Measurements from ENCODE around the gene EBF3.

Gene EBF3

DNA sequence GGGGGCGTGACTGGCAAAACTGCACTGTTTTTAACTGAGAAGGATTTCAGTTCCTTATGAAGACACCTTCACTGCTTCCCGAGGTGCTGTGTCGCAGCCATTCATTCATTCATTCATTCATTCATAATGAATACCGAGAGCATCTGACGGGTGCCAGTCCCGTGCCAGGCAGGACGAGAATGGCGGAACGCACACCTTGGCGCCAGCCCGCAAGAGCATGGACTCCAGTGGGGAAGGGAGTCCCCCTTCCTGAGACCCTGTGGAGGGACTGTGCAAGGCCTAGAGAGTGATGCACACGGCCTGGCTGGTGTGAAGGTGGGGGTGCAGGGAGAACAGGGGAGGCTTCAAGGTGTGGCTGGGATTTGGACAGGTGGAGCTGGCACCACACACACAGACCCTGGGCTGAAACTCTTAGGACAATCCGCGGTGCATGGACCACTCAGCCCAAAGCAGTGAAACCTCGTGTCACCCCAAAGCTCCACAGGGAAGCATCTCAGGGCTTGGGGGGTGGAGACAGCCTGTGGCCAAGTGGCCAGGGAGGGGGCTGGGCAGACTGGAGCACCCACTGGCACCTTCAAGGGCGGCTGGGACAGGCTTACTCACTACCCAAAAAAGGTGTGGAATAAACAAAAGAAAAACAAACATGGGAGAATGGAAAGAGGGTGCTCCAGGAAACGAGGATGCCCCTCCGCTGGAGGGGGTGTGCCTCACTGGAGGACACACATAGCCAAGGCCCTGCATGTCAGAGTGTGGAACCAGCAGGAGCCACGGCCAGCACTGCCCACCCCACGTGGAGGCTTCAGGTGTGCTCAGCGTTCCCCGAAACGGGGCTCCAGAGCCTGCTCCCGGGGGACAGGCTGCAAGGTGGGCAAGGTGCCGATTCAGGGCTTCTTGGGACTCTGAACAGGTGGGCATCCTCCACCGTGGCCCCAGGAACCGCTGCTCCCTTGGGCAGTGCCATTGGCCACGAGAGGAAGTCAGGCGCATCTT lies 37.7 kb downstream of the EBF3 start:
- H3K4me2 ChIP-seq (ENCODE audit: insufficient read depth, low read length) = no peak overlapping the region
- H4K20me1 ChIP-seq (ENCODE audit: insufficient read depth, low read length) = no peaks in the 10 kb centered on the region
- no peak overlapping the region for H3K4me3 ChIP-seq (ENCODE audit: low read depth in 1 of 2, low read length in 2 of 2)
- no peak overlapping the region for H3K9ac ChIP-seq (ENCODE audit: low read depth, low read length)
- no peak overlapping the region for H3K27ac ChIP-seq (ENCODE audit: low read length)
- no peaks in the 10 kb centered on the region for H3K27me3 ChIP-seq (ENCODE audit: insufficient read depth, low read length, poor library complexity)
- no peak for TF ChIP-seq EZH2 (IDR thresholded peaks at IDR 0.05; ENCODE audit: borderline replicate concordance, low read depth, low read length, severe bottlenecking)
- TF ChIP-seq, protein P1, sequence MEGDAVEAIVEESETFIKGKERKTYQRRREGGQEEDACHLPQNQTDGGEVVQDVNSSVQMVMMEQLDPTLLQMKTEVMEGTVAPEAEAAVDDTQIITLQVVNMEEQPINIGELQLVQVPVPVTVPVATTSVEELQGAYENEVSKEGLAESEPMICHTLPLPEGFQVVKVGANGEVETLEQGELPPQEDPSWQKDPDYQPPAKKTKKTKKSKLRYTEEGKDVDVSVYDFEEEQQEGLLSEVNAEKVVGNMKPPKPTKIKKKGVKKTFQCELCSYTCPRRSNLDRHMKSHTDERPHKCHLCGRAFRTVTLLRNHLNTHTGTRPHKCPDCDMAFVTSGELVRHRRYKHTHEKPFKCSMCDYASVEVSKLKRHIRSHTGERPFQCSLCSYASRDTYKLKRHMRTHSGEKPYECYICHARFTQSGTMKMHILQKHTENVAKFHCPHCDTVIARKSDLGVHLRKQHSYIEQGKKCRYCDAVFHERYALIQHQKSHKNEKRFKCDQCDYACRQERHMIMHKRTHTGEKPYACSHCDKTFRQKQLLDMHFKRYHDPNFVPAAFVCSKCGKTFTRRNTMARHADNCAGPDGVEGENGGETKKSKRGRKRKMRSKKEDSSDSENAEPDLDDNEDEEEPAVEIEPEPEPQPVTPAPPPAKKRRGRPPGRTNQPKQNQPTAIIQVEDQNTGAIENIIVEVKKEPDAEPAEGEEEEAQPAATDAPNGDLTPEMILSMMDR (IDR thresholded peaks at IDR 0.05; ENCODE audit: borderline replicate concordance, extremely low read depth, low read length, poor library complexity, severe bottlenecking) = no peak
- no peaks in the 10 kb centered on the region for H3K4me1 ChIP-seq (ENCODE audit: insufficient read depth, low read length)
- no peaks in the 10 kb centered on the region for H3K9me3 ChIP-seq (ENCODE audit: insufficient read depth, low read length, severe bottlenecking)
- no peaks in the 10 kb centered on the region for H3K36me3 ChIP-seq (ENCODE audit: insufficient read depth, low read length)
- H2AFZ ChIP-seq (ENCODE audit: low read depth, low read length) = no peak overlapping the region
- no peak for DNase-seq
- H3K79me2 ChIP-seq (ENCODE audit: insufficient read depth, low read length) = no peaks in the 10 kb centered on the region
- no peak for ATAC-seq (ENCODE audit: insufficient read depth, low read depth)

DNA sequence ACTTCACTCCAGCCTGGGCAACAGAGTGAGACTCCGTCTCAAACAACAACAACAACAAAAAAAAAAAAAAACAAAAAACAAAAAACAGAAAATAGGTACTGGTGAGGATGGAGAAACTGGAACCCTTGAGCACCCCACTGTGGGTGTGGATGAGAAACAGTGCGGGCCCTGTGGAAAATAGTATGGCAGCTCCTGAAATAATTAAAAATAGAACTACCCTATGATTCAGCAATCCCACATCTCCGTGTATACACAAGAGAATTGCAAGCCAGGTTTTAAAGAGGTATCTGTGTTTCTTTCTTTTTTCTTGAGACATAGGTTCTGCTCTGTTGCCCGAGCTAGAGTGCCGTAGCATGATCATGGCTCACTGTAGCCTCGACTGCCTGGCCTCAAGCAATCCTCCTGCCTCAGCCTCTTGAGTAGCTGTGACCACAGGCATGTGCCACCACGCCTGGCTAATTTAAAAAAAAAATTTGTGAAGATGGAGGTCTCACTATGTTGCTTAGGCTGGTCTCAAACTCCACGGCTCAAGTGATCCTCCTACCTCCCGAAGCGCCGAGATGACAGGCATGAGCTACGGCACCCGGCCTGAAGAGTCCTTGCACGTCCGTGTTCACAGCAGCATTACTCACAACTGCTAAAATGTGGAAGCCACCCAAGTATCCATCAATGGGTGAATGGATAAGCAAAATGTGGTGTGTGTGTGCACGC lies 39.5 kb downstream of the EBF3 start:
- no peaks in the 10 kb centered on the region for H3K79me2 ChIP-seq (ENCODE audit: insufficient read depth, low read length)
- H4K20me1 ChIP-seq (ENCODE audit: insufficient read depth, low read length) = no peaks in the 10 kb centered on the region
- no peak overlapping the region for H3K4me3 ChIP-seq (ENCODE audit: low read depth in 1 of 2, low read length in 2 of 2)
- H3K4me2 ChIP-seq (ENCODE audit: insufficient read depth, low read length) = no peak overlapping the region
- ATAC-seq (ENCODE audit: insufficient read depth, low read depth) = no peak
- no peaks in the 10 kb centered on the region for H3K27me3 ChIP-seq (ENCODE audit: insufficient read depth, low read length, poor library complexity)
- TF ChIP-seq, protein P1 (IDR thresholded peaks at IDR 0.05; ENCODE audit: borderline replicate concordance, extremely low read depth, low read length, poor library complexity, severe bottlenecking) = no peak
- no peak for TF ChIP-seq EZH2 (IDR thresholded peaks at IDR 0.05; ENCODE audit: borderline replicate concordance, low read depth, low read length, severe bottlenecking)
- no peaks in the 10 kb centered on the region for H3K36me3 ChIP-seq (ENCODE audit: insufficient read depth, low read length)
- H3K27ac ChIP-seq (ENCODE audit: low read length) = no peak overlapping the region
- no peaks in the 10 kb centered on the region for H3K9me3 ChIP-seq (ENCODE audit: insufficient read depth, low read length, severe bottlenecking)
- H2AFZ ChIP-seq (ENCODE audit: low read depth, low read length) = no peak overlapping the region
- H3K4me1 ChIP-seq (ENCODE audit: insufficient read depth, low read length) = no peaks in the 10 kb centered on the region
- no peak for DNase-seq
- no peak overlapping the region for H3K9ac ChIP-seq (ENCODE audit: low read depth, low read length)

DNA sequence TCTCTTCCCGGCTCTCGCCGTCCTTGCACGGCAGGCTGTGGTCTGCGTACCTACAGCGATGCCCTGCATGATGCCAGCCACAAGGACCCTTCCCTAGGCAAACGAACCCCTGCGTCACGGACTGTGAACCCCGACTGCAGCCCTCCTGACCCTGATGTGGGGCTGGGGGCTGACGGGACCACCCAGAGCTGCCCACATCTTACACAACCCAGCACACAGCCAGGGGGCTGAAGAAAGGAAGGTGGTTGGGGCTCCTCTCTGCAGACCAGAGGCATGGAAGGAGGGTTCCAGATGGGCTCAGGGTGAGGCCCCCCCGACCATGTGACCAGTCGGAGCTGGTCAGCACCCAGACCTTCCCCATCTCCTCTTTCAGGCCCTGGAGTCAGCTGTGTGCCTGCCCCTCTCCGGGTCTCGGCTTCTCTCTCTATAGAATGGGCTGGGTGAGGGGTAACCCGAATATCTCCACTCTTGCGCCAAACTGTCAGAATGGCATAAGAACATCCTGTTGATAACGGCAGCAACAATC lies 41.4 kb downstream of the EBF3 start:
- Histone ChIP-seq H3K9me3 (ENCODE audit: insufficient read depth, low read length, severe bottlenecking) (no peaks in the 10 kb centered on the region), H3K79me2 (ENCODE audit: insufficient read depth, low read length) (no peaks in the 10 kb centered on the region), H3K36me3 (ENCODE audit: insufficient read depth, low read length) (no peaks in the 10 kb centered on the region), H4K20me1 (ENCODE audit: insufficient read depth, low read length) (no peaks in the 10 kb centered on the region), H3K9ac (ENCODE audit: low read depth, low read length) (no peak overlapping the region), H3K4me2 (ENCODE audit: insufficient read depth, low read length) (no peak overlapping the region), H3K27ac (ENCODE audit: low read length) (no peak overlapping the region), H3K4me1 (ENCODE audit: insufficient read depth, low read length) (no peaks in the 10 kb centered on the region), H2AFZ (ENCODE audit: low read depth, low read length) (no peak overlapping the region), H3K4me3 (ENCODE audit: low read depth in 1 of 2, low read length in 2 of 2) (no peak overlapping the region), H3K27me3 (ENCODE audit: insufficient read depth, low read length, poor library complexity) (no peaks in the 10 kb centered on the region)
- ATAC-seq (ENCODE audit: insufficient read depth, low read depth) (no peak), DNase-seq (no peak)
- TF ChIP-seq, protein P1 (IDR thresholded peaks at IDR 0.05; ENCODE audit: borderline replicate concordance, extremely low read depth, low read length, poor library complexity, severe bottlenecking) = no peak
- TF ChIP-seq EZH2 (IDR thresholded peaks at IDR 0.05; ENCODE audit: borderline replicate concordance, low read depth, low read length, severe bottlenecking) = no peak
